Transverse colon (tissue), 4 donors: ENCODE results near the gene CCL4L2. TPM values are rescaled to one million over a fixed set of nuclear protein-coding genes. Genes with fewer than 3 reads are reported as not detected.
"Not testable (repeated sequence)": the region's sequence is repeated elsewhere in the genome, so short reads cannot be mapped to it uniquely, and the experiment has no call there.

Experiments used
- DNase-seq: peaks from one replicate; pipeline ENCODE4 v3.0.0-alpha.2; 2019
- H3K27ac ChIP-seq, 4 donors: fragments of 200-600 bp; sonication (generic); 2 replicates each; pipeline ENCODE4 v1.5.1; 2016 to 2018; ENCODE audit warnings: inconsistent platforms in 4 of 4
- H3K27me3 ChIP-seq: fragments of 200-600 bp; sonication (generic); 2 replicates; pipeline ENCODE4 v1.5.1; 2017; ENCODE audit warnings: inconsistent platforms
- H3K36me3 ChIP-seq, 4 donors: fragments of 200-600 bp; sonication (generic); 2 replicates each; pipeline ENCODE4 v1.5.1; 2017 to 2019; ENCODE audit warnings: inconsistent platforms in 4 of 4
- H3K4me1 ChIP-seq, 4 donors: fragments of 200-600 bp; sonication (generic); 2 replicates each; pipeline ENCODE4 v1.5.1; 2017 to 2020; ENCODE audit warnings: inconsistent platforms in 4 of 4
- H3K4me3 ChIP-seq, 4 donors: fragments of 200-600 bp; sonication (generic); 1 replicate in 1 of 4; 2 replicates in 3 of 4; pipeline versions ENCODE4 v1.5.1 to v1.6.1; 2017 to 2019; ENCODE audit warnings: inconsistent platforms in 4 of 4
- H3K9me3 ChIP-seq, 2 donors: fragments of 200-600 bp; sonication (generic); 2 replicates each; pipeline ENCODE4 v1.5.1; 2017 to 2019; ENCODE audit warnings: inconsistent platforms in 2 of 2
- EP300 ChIP-seq: sonication (generic); formaldehyde crosslinking; IDR thresholded peaks from one replicate; pipeline ENCODE4 v1.6.1; 2017; ENCODE audit warnings: antibody characterized with exemption, low read depth
- POLR2A ChIP-seq: fragments of 450-650 bp; IDR thresholded peaks from one replicate; pipeline ENCODE4 v1.6.1; 2016; ENCODE audit warnings: antibody characterized with exemption, mild to moderate bottlenecking, moderate library complexity
- POLR2AphosphoS5 ChIP-seq, 3 donors: sonication (generic); formaldehyde crosslinking; IDR thresholded peaks; one replicate each; pipeline ENCODE4 v1.6.1; 2016; ENCODE audit warnings: antibody characterized with exemption in 3 of 3
- WGBS, 2 donors: methylation state at CpG; one replicate each; pipeline ENCODE4 v1.1.5; 2018; ENCODE audit warnings: low coverage in 1 of 2; 5-methylcytosine and 5-hydroxymethylcytosine counted together
- in situ Hi-C, 4 donors: fragments of 200-750 bp; cut with MboI; loops; one replicate each; pipeline versions ENCODE4 v1.15.0 to v1.15.1; 2017; ENCODE audit warnings: low sequenced_read_pairs in 3 of 4, low pct_ligation_motif_present in 1 of 4, low pct_unique_long_range_greater_than_20kb in 1 of 4
- intact Hi-C: fragments of 100-400 bp; cut with DNase I; formaldehyde crosslinking; loops from one replicate; pipeline ENCODE4 v1.15.1; 2023; ENCODE audit warnings: low total_unique reads
- total RNA-seq, 4 donors: library from RNA; depleted of rRNA; stranded (reverse); fragments of >200 nt; gene quantifications; one replicate each; pipeline ENCODE4 v1.1.0, GENCODE V29; 2016
- TF ChIP-seq, protein P1 (sequence below), 5 experiments: fragments of 200-600 bp in 3 of 5; fragments of 450-650 bp in 2 of 5; sonication (generic) in 3 of 5; IDR thresholded peaks; 1 replicate in 2 of 5; 2 replicates in 3 of 5; pipeline ENCODE4 v1.5.1; 2016 to 2017; ENCODE audit warnings: antibody characterized with exemption in 5 of 5, inconsistent platforms in 3 of 5, mild to moderate bottlenecking in 2 of 5, moderate library complexity in 1 of 5

The CCL4L2 gene
- total RNA-seq = 1 to 10 TPM in 2 of 4 donors, not detected in 2; 4.0 TPM

DNA sequence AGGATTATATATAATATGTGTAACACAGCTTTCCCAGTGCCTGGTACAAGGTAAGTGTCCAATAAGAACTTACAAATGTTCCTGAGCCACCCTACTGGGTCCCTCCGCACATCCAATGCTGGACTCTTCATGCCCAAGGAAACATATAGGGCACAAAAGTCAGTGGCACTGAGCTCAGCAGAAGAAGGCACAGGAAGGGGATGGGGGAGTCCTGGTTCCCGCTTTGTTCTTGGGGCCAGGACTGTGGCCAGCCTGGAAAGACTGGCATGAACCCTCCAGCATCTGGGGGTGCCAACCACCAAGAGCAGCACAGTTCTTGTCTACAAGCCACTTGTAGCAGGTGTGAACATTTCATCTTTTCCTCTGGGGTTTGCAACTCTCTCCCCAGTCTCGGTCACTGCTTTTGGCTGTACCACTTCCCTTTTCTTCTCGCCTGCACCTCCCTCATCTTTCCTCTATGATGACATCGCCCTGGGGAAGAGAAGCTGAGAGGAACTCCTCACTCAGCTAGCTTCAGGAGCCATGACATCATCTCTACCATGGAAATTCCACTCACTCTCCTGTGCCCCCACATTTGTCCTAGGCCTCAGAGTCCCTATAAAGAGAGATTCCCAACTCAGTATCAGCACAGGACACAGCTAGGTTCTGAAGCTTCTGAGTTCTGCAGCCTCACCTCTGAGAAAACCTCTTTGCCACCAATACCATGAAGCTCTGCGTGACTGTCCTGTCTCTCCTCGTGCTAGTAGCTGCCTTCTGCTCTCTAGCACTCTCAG lies at the start of gene CCL4L2:
CCL4L2 (plus strand) TSS at position 625 of the 773 bp plus-strand sequence.
- in situ Hi-C loops = not testable (repeated sequence)
- 57 to 70% methylated on average over 2 to 7 of the region's 7 CpGs for WGBS, 2 donors

DNA sequence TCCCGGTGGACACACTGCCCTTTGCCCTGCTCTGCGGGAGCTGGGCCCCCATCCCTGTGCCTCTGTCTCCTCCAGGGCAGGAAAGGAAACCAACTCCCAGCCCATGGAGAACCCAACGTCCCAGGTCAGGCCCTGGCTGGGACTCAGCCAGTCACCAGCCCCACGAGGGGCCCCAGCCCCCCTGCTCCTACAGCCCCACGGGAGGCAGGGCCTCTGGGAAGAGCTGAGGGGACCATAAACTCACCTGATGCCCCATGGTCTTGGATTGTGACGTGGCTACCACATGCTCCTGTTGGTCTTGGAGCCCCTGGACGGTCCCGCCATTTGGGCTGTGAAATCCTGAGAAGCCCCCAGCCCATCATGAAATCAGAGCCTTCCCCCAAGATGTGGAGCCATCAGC lies 42.0 kb upstream of the CCL4L2 start:
- H3K4me3 ChIP-seq, intact Hi-C loops: not testable (repeated sequence)
- 50% methylated on average over 2 of the region's 8 CpGs; no CpG with 5 or more reads in 1 of the 2 donors for WGBS, 2 donors

More for the DNA sequence above, at the start of gene CCL4L2:
- H3K4me1 ChIP-seq, H3K27me3 ChIP-seq, DNase-seq, intact Hi-C loops, H3K4me3 ChIP-seq, H3K9me3 ChIP-seq, H3K36me3 ChIP-seq: not testable (repeated sequence)
- peak within 1 kb of the TSS in 1 of 4 donors; percentile 10 for H3K27ac ChIP-seq

DNA sequence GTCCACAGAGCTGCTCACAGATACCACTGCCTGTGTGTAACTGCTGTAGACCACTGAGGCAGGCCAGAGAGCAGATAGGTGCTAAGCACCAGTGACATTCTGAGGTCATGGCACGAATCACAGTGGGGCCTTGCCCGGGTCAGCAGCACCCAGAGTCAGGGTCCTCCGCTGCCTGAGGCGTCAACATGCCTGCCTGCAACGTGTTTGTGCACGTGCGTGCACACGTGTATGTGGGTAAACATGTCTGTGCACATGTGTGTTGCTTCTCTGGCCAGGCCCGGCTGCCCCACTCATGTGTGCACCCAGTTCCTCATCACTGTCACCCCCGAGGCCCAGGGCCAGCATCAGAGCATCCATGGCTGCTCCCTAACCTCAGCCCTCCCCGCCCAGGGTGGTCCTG lies 34.3 kb upstream of the CCL4L2 start, which contains the start of gene TBC1D3B:
TBC1D3B (minus strand) TSS at position 101 of the 400 bp plus-strand sequence. CDS start 1,586 bp downstream, outside the sequence.
- H3K4me1 ChIP-seq, H3K27ac ChIP-seq, in situ Hi-C loops, H3K9me3 ChIP-seq, DNase-seq, H3K4me3 ChIP-seq, intact Hi-C loops, H3K36me3 ChIP-seq, H3K27me3 ChIP-seq: not testable (repeated sequence)
- no CpG with 5 or more reads among the region's 11 CpGs for WGBS, 2 donors

More for the DNA sequence above, 42.0 kb upstream of the CCL4L2 start:
- H3K27ac ChIP-seq, H3K27me3 ChIP-seq, DNase-seq, H3K36me3 ChIP-seq, H3K4me1 ChIP-seq, H3K9me3 ChIP-seq, in situ Hi-C loops: not testable (repeated sequence)

DNA sequence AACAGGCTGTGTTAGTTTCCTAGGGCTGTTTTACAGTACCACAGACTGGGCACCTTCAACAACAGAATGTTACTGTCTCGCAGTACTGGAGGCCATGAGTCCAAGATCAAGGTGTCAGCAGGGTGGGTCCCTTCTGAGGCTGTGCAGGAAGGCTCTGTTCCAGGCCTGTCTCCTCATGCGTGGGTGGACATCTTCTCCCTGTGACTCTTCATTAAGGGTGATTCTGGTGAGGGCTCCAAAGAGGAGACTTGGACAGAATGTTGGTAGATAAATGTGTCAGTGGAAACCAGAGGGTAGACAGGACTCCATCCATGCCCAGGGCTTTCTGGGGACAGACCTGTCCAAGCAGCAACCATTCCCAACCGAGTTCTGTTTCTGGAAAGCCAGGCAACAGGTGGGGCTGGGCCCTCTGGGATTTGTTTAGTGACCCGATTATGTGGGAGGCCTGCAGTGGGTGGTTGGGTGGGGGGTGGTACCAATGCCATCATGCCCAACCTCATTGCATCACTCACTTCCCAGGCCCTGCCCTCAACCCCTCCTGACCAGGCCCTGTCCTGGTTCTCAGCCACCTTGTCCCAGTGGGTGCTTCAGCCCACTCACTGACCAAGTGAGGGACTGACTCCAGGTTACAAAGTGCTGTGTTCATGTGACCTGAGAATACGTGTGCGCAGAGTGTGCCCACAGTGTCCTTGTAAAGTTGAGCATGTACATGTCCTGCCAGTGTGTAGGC lies 29.3 kb upstream of the CCL4L2 start:
- H3K36me3 ChIP-seq, in situ Hi-C loops, H3K9me3 ChIP-seq, H3K27ac ChIP-seq, intact Hi-C loops, H3K4me3 ChIP-seq, DNase-seq: not testable (repeated sequence)
- WGBS, 2 donors = 80 to 90% methylated on average over 2 to 6 of the region's 6 CpGs
- Histone ChIP-seq H3K27me3 (peaks cover 25% of the 10 kb centered on the region), H3K4me1 (peaks cover 0 to 26% (median 18%) of the 10 kb centered on the region in 4 donors)

DNA sequence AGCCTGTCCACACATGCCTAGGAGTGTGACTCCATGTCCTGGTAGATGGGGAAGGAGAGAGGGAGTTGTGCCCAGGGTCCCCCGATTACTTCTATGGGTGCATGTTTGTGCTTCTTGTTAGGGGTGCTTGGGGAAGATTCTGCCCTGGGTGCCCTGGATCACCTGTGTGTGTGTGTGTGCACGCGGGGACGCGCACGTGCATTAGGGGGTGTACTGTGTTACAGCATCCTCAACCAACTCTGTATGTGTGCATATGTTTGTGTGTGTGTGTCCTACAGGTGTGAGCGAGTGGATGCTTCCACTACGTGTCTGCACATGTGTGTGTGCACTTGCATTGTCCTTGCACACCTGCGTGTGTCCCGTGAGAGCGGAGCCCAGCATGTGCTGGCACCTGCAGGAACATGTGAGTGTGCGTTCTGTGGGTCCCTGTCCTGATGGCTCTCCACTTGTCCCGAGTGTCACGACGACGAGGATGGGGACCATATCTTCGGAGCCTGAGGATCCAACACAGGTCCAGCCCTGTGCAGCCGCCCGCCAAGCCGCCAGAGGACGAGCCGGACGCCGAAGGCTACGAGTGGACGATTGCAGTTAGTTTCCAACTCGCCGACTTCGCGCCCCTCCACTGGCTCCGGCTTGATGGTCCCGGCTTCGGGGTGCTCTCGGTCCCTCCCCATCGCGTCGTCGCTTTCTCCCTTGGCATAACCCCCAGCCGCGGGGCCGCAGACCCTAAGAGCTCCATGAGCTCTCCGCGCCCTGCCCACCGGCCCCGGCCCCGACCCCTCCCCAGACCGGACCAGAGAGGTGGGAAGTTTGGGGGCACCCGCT lies 28.5 kb upstream of the CCL4L2 start:
- Histone ChIP-seq H3K4me1 (peaks cover 0 to 26% (median 18%) of the 10 kb centered on the region in 4 donors), H3K27me3 (peaks cover 26% of the 10 kb centered on the region), H3K36me3 (no peaks in the 10 kb centered on the region), H3K9me3 (no peaks in the 10 kb centered on the region), H3K4me3 (peak overlapping the region; percentile 45 to 63 (median 58)), H3K27ac (peak overlapping the region; percentile 26 to 80 (median 77))
- in situ Hi-C loops (no loop called here), intact Hi-C loops (no loop called here)
- DNase-seq = no peak
- 32 to 51% methylated on average over 13 to 47 of the region's 48 CpGs for WGBS, 2 donors
- TF ChIP-seq EP300 (no peak), POLR2AphosphoS5 (IDR thresholded peaks at IDR 0.05) (no peak), POLR2A (no peak)
- TF ChIP-seq, protein P1, sequence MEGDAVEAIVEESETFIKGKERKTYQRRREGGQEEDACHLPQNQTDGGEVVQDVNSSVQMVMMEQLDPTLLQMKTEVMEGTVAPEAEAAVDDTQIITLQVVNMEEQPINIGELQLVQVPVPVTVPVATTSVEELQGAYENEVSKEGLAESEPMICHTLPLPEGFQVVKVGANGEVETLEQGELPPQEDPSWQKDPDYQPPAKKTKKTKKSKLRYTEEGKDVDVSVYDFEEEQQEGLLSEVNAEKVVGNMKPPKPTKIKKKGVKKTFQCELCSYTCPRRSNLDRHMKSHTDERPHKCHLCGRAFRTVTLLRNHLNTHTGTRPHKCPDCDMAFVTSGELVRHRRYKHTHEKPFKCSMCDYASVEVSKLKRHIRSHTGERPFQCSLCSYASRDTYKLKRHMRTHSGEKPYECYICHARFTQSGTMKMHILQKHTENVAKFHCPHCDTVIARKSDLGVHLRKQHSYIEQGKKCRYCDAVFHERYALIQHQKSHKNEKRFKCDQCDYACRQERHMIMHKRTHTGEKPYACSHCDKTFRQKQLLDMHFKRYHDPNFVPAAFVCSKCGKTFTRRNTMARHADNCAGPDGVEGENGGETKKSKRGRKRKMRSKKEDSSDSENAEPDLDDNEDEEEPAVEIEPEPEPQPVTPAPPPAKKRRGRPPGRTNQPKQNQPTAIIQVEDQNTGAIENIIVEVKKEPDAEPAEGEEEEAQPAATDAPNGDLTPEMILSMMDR (IDR thresholded peaks at IDR 0.05) = peak in 1 of 5 experiments; percentile 11
